SU-DHL-6 (cell line): ENCODE measurements around the gene TEC.
A peak's percentile ranks its signal among the peaks of the same experiment; 100 is the strongest.

Experiments used
- H2AFZ ChIP-seq: fragments of 200-600 bp; sonication (generic); 2 replicates; pipeline ENCODE4 v1.6.1; 2014; ENCODE audit warnings: low read depth, mild to moderate bottlenecking, moderate library complexity, mixed read lengths, antibody characterized with exemption, low read length; ENCODE audit not compliant: severe bottlenecking
- H3F3A ChIP-seq: fragments of 200-600 bp; shearing (Covaris generic); 2 replicates; pipeline ENCODE4 v1.6.0; 2016; ENCODE audit warnings: antibody characterized with exemption, mild to moderate bottlenecking; ENCODE audit not compliant: insufficient read depth
- H3K27ac ChIP-seq: fragments of 200-600 bp; sonication (generic); 2 replicates; pipeline ENCODE4 v1.5.1; 2016; ENCODE audit warnings: low read depth, mild to moderate bottlenecking, low read length, moderate library complexity, mixed read lengths
- H3K27me3 ChIP-seq: fragments of 200-600 bp; sonication (generic), shearing (Covaris generic); 2 replicates; pipeline ENCODE4 v1.6.0; 2014; ENCODE audit warnings: mild to moderate bottlenecking, low read length
- H3K36me3 ChIP-seq: fragments of 200-600 bp; sonication (generic); 2 replicates; pipeline ENCODE4 v1.6.1; 2014; ENCODE audit warnings: mild to moderate bottlenecking, low read length, mixed read lengths
- H3K4me2 ChIP-seq: fragments of 300-600, 200-600 bp; shearing (Covaris generic), sonication (generic); 2 replicates; pipeline ENCODE4 v1.6.0; 2014; ENCODE audit warnings: low read length, low read depth, mild to moderate bottlenecking; ENCODE audit not compliant: poor library complexity, severe bottlenecking
- H3K4me3 ChIP-seq: fragments of 200-600 bp; sonication (generic); 2 replicates; pipeline ENCODE4 v1.5.1; 2014; ENCODE audit warnings: antibody characterized with exemption, low read length, mild to moderate bottlenecking, mixed read lengths; ENCODE audit not compliant: insufficient read depth, poor library complexity, severe bottlenecking
- H3K79me2 ChIP-seq: fragments of 200-600 bp; sonication (generic); 2 replicates; pipeline ENCODE4 v1.6.1; 2014; ENCODE audit warnings: mild to moderate bottlenecking, low read length, moderate library complexity; ENCODE audit not compliant: insufficient read depth
- H3K9ac ChIP-seq: fragments of 200-600 bp; sonication (generic); 2 replicates; pipeline ENCODE4 v1.7.0; 2014; ENCODE audit warnings: mild to moderate bottlenecking, low read length
- H3K9me2 ChIP-seq: fragments of 200-600 bp; sonication (generic); replicated peaks from 2 replicates; pipeline ENCODE4 v1.6.1; 2014; ENCODE audit warnings: low read length; ENCODE audit not compliant: insufficient read depth
- H3K9me3 ChIP-seq: fragments of 200-600 bp; sonication (generic); 2 replicates; pipeline ENCODE4 v1.6.1; 2014; ENCODE audit warnings: low read length, mixed read lengths; ENCODE audit not compliant: insufficient read depth
- H4K20me1 ChIP-seq: fragments of 200-600 bp; sonication (generic); 2 replicates; pipeline ENCODE4 v1.6.1; 2014; ENCODE audit warnings: low read depth, mild to moderate bottlenecking, antibody characterized with exemption, low read length, moderate library complexity, mixed read lengths
- CTCF ChIP-seq: fragments of 200-600 bp; sonication (generic); IDR thresholded peaks from one replicate; pipeline ENCODE4 v1.5.1; 2017; ENCODE audit warnings: antibody characterized with exemption, mild to moderate bottlenecking, low read length, moderate library complexity; ENCODE audit not compliant: insufficient read depth, poor library complexity, severe bottlenecking
- EZH2phosphoT487 ChIP-seq: fragments of 200-600 bp; sonication (generic), shearing (Covaris generic); conservative IDR thresholded peaks from 2 replicates; pipeline ENCODE4 v1.6.1; 2018; ENCODE audit warnings: mild to moderate bottlenecking, antibody characterized with exemption, low read length, moderate library complexity, mixed read lengths

Gene TEC

DNA sequence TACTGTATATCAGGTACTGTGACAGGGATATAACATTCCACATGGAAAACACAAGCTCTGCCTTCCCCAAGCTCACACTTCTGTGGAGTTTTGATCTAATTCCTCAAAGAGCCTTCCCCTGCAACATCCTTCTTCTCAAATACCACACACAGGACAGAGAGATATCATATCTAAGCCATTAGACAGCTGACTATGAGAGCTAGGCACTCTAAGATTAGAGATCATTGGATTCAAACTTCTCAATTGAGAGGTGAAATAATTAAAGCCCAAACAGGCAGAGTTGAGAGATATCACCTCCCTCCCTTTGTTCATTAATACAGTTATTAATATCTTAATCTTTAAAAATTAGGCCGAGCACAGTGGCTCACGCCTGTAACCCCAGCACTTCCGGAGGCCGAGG is 25.0 kb downstream of the TEC start:
- no peak for TF ChIP-seq EZH2phosphoT487
- no peak for TF ChIP-seq CTCF
- H3K27me3 ChIP-seq: no peaks in the 10 kb centered on the region
- no peak overlapping the region for H3K4me3 ChIP-seq
- no peaks in the 10 kb centered on the region for H3K9me2 ChIP-seq
- no peak overlapping the region for H3K4me2 ChIP-seq
- no peaks in the 10 kb centered on the region for H3K9me3 ChIP-seq
- H3K79me2 ChIP-seq: peaks cover 100% of the 10 kb centered on the region
- no peak overlapping the region for H2AFZ ChIP-seq
- peaks cover 17% of the 10 kb centered on the region; the same call in 1 of the 2 replicates for H3K36me3 ChIP-seq
- H3K27ac ChIP-seq: no peak overlapping the region
- no peak overlapping the region for H3K9ac ChIP-seq
- peaks cover 10% of the 10 kb centered on the region; the same call in 1 of the 2 replicates for H4K20me1 ChIP-seq
- H3F3A ChIP-seq: peaks cover 9% of the 10 kb centered on the region

- no peak overlapping the region for H3K9ac ChIP-seq
Measured at GRCh38 chr4:48243887-48244286, 25.8 kb downstream of the TEC start.

GRCh38 chr4:48243429-48243828 is 26.2 kb downstream of the TEC start:
- no peak for TF ChIP-seq CTCF
- Histone ChIP-seq H3K4me2 (peak overlapping the region; percentile 16), H3K27ac (peak overlapping the region; percentile 41; the same call in 1 of the 2 replicates), H3K9me3 (no peaks in the 10 kb centered on the region), H3K36me3 (peaks cover 17% of the 10 kb centered on the region; the same call in 1 of the 2 replicates), H3K9me2 (no peaks in the 10 kb centered on the region), H3K79me2 (peaks cover 100% of the 10 kb centered on the region), H3K9ac (no peak overlapping the region), H2AFZ (no peak overlapping the region), H4K20me1 (peaks cover 10% of the 10 kb centered on the region; the same call in 1 of the 2 replicates), H3F3A (peaks cover 9% of the 10 kb centered on the region), H3K4me3 (no peak overlapping the region), H3K27me3 (no peaks in the 10 kb centered on the region)

More at GRCh38 chr4:48243887-48244286, 25.8 kb downstream of the TEC start:
- Histone ChIP-seq H3K27me3 (no peaks in the 10 kb centered on the region), H2AFZ (no peak overlapping the region), H3K9me3 (no peaks in the 10 kb centered on the region), H4K20me1 (peaks cover 10% of the 10 kb centered on the region; the same call in 1 of the 2 replicates), H3K36me3 (peaks cover 17% of the 10 kb centered on the region; the same call in 1 of the 2 replicates), H3K9me2 (no peaks in the 10 kb centered on the region), H3F3A (peaks cover 9% of the 10 kb centered on the region), H3K4me3 (no peak overlapping the region), H3K79me2 (peaks cover 100% of the 10 kb centered on the region), H3K4me2 (no peak overlapping the region), H3K27ac (no peak overlapping the region)
- TF ChIP-seq CTCF: no peak
- no peak for TF ChIP-seq EZH2phosphoT487
